ENCODE measurements around the gene C21orf58.

C21orf58 gene

GRCh38 chr21:46254208-46254975 lies 69.3 kb downstream of the C21orf58 start:
- DNase-seq = no peak

GRCh38 chr21:46253610-46254124 lies 70.0 kb downstream of the C21orf58 start:
- DNase-seq = peak; percentile 14

DNA sequence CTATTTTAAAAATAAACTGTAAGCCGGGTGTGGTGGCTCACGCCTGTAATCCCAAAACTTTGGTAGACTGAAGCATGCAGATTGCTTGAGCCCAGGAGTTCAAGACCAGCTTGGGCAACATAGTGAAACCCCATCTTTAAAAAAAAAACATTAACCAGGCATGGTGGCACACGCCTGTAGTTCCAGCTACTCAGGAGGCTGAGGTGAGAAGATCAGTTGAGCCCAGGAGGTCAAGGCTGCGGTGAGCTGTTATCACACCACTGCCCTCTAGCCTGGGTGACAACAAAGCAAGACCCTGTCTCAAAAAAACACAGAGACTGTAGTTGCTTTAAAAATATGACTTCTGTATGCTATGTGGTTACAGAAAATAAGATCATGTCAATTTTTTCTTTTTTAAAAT lies 70.8 kb downstream of the C21orf58 start:
- no peak for DNase-seq
